ENCODE data around the gene SLC30A5.

The SLC30A5 gene

DNA sequence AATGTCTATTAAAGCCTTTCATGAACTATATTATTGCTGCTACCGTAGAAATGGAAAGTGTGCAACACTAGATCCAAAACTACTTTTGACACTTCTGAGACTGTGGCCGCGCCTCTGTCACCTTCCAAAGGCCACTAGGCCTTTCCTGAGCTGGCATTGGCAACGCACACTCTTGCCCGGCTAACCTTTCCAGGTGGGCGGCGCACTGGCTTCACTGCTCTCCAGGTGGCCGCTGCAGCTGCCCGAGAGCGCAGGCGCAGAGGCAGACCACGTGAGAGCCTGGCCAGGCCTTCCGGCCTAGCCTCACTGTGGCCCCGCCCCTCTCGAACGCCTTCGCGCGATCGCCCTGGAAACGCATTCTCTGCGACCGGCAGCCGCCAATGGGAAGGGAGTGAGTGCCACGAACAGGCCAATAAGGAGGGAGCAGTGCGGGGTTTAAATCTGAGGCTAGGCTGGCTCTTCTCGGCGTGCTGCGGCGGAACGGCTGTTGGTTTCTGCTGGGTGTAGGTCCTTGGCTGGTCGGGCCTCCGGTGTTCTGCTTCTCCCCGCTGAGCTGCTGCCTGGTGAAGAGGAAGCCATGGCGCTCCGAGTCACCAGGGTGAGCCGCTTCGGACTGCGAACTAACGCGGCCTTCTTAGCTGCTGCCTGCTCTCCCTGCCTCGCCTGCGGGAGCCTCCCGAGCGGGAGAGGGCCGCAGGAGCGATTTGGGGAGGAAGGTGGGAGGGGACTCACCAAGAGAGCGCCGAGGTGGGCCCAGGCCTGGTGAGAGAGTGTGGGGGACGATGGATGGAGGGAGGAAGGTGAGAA is 73.1 kb downstream of the SLC30A5 start, which contains the start of gene CCNB1:
TSS of gene CCNB1 (plus strand) at position 465 of the 807 bp plus-strand sequence. CDS start at position 578, 113 bp downstream.
- in situ Hi-C loops (cut with MboI; ENCODE audit: low sequenced_read_pairs): no loop called here

GRCh38 chr5:69167493-69167855 is 73.7 kb downstream of the SLC30A5 start:
- in situ Hi-C loops (cut with MboI; ENCODE audit: low sequenced_read_pairs): no loop called here

DNA sequence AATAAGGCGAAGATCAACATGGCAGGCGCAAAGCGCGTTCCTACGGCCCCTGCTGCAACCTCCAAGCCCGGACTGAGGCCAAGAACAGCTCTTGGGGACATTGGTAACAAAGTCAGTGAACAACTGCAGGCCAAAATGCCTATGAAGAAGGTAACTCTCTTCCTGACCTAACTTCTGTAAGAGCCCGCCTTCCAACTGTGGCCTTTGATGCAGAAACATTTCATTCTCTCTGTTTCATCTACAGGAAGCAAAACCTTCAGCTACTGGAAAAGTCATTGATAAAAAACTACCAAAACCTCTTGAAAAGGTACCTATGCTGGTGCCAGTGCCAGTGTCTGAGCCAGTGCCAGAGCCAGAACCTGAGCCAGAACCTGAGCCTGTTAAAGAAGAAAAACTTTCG is 74.1 kb downstream of the SLC30A5 start:
- in situ Hi-C loops (cut with MboI; ENCODE audit: low sequenced_read_pairs): no loop called here

DNA sequence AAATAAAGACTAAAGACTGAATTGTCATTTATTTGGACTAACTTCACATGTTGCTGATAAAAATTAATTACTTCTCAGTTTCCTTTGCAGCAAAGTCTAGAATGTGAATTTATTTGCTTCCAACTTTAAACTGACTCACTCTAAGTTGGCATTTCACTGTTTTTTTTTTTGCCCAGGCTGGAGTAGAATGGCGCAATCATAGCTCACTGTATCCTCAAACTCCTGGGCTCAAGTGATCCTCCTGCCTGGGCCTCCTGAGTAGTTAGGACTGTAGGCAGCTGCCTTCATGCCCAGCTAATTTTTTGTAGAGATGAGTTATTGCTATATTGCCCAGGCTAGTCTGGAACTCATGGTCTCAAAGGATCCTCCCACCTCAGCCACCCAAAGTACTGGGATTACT is 76.7 kb downstream of the SLC30A5 start:
- in situ Hi-C loops (cut with MboI; ENCODE audit: low sequenced_read_pairs): no loop called here

DNA sequence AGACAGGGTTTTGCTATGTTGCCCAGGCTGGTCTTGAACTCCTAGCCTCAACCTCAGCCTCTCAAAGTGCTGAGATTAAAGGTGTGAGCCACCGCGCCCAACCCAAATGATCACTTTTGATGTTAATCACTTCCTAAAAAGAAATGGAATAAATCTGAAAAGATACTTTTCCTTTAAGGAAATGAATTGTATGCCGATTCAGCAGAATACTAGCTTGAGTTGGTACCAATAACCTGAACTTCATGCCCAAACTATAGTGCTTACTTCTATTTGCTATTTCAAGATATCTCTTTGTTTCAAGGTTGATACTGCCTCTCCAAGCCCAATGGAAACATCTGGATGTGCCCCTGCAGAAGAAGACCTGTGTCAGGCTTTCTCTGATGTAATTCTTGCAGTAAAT is 77.2 kb downstream of the SLC30A5 start:
- in situ Hi-C loops (cut with MboI; ENCODE audit: low sequenced_read_pairs): no loop called here

Measured in HL-60/S4 treated with retinoic acid at 250 ng/mL for 4 days and 3 days (cell line).